Activated naive CD8-positive, alpha-beta T cell treated with anti-CD3 and anti-CD28 coated beads, Interleukin-2, amount 10 ng/mL, durations not matched to agents 7 days and 5 days (primary cell): ENCODE measurements around the gene GATA2. TPM values are rescaled to one million over a fixed set of nuclear protein-coding genes. Genes with fewer than 3 reads are reported as not detected.

Experiments used
- ATAC-seq: fragments of 150-1000 bp; cut with Tn5 transposase; one replicate; pipeline ENCODE4 v1.10.0; 2021; ENCODE audit warnings: low read depth, moderate library complexity
- POLR2A ChIA-PET: fragments of 350-600 bp; sonication (Branson Sonifier 250); formaldehyde crosslinking; loops from one replicate; lab custom pipeline; 2021; ENCODE audit warnings: antibody characterized with exemption; lab: Charles Lee
- DNase-seq: peaks from one replicate; pipeline ENCODE4 v3.0.0; 2021
- H3K27ac Mint-ChIP-seq: one replicate; pipeline ENCODE4 v1.8.0; 2022; ENCODE audit warnings: mild to moderate bottlenecking, mixed read lengths
- H3K27me3 Mint-ChIP-seq: one replicate; pipeline ENCODE4 v1.8.0; 2022; ENCODE audit warnings: mild to moderate bottlenecking, moderate library complexity, mixed read lengths
- H3K36me3 Mint-ChIP-seq: one replicate; pipeline ENCODE4 v1.8.0; 2021; ENCODE audit warnings: mild to moderate bottlenecking, mixed read lengths
- H3K4me1 Mint-ChIP-seq: one replicate; pipeline ENCODE4 v1.8.0; 2021; ENCODE audit warnings: mixed read lengths
- H3K4me3 Mint-ChIP-seq: one replicate; pipeline ENCODE4 v1.8.0; 2022; ENCODE audit warnings: mild to moderate bottlenecking, moderate library complexity, mixed read lengths
- H3K9me3 Mint-ChIP-seq: one replicate; pipeline ENCODE4 v1.8.0; 2021; ENCODE audit warnings: mixed read lengths
- total RNA-seq, 2 experiments: library from RNA; stranded (reverse); gene quantifications; one replicate each; pipeline ENCODE4 v1.2.3, GENCODE V29; 2021

The GATA2 gene
- total RNA-seq, 2 experiments from 2014 or later: not detected

DNA sequence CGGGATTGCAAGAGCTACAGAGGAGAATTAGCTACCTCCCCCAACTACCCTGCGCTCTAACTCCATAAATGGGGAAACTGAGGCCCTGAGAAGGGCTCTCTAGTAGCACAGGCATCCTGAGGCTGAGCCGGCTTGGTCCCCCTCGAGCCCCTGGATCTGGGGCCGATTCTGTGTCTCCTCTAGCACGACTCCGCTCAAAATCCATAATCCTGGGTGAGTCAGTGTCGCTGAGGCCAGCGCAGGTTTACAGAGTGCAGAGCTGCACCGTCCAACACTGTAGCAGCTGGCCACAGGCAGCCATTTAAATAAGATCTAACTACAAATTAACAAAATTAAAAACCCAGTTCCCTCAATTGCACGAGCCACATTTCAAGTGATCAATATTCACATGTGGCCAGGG, 10.8 kb downstream of the GATA2 start:
- Mint-ChIP-seq H3K4me3 (no peak overlapping the region), H3K36me3 (no peaks in the 10 kb centered on the region), H3K27ac (no peak overlapping the region), H3K27me3 (peaks cover 59% of the 10 kb centered on the region), H3K4me1 (peaks cover 8% of the 10 kb centered on the region), H3K9me3 (no peaks in the 10 kb centered on the region)
- ATAC-seq (no peak), DNase-seq (no peak)
- POLR2A ChIA-PET: interaction anchor here (1.4 kb wide), 1 partner anchor 34 kb away, joined by 10 read pairs; no protein-coding TSS in a partner anchor

DNA sequence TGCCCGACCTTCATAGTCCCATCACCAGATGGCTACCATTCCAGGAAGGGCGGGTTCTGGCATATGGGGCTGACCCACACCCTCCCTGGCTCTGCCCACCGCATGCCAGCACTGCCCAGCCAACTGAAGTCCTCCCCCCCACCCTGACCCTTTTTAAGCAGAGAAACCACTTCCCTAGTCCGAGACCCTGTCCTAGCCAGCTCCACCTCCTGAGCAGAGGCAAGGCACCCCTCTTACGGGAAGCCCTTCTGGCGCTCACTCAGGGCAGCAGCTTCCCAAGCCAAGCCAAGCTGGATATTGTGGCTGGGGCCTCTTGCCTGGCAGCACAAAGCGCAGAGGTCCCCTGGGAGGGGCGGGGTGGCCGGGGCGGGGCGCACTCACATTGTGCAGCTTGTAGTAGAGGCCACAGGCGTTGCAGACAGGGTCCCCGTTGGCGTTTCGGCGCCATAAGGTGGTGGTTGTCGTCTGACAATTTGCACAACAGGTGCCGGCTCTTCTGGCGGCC, 11.5 kb downstream of the GATA2 start:
- H3K27ac Mint-ChIP-seq: no peak overlapping the region
- no peaks in the 10 kb centered on the region for H3K36me3 Mint-ChIP-seq
- POLR2A ChIA-PET: no interaction called here
- peaks cover 52% of the 10 kb centered on the region for H3K27me3 Mint-ChIP-seq
- peaks cover 8% of the 10 kb centered on the region for H3K4me1 Mint-ChIP-seq
- no peak for ATAC-seq
- no peaks in the 10 kb centered on the region for H3K9me3 Mint-ChIP-seq
- no peak for DNase-seq
- no peak overlapping the region for H3K4me3 Mint-ChIP-seq

DNA sequence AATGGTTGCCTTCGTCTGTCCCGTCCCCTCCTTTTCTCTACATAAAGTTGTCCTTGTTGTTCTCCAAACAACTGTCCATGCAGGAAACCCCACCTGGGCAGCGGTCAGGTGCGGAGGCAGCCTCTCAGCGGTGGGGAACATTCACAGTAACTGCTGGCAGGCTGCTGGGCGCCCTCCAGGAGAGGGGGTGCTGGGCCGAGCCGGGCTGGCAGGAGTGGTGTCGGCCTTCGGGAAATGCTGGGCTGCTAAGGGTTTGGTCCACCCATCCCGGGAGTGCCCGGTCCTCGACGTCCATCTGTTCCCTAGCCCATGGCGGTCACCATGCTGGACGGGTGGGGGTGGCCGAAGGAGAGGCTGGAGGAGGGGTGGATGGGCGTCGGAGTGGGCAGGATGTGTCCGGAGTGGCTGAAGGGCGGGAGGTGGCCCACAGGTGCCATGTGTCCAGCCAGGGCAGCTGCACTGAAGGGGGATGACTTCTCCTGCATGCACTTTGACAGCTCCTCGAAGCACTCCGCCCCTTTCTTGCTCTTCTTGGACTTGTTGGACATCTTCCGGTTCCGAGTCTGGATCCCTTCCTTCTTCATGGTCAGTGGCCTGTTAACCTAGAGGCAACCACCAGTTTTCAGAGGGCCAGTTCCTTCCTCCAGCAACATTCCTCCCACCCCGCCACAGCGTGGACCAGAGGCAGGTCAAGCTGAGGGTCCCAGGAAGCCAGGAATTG, 12.1 kb downstream of the GATA2 start:
- ATAC-seq: no peak
- Mint-ChIP-seq H3K27ac (no peak overlapping the region), H3K4me3 (no peak overlapping the region), H3K9me3 (no peaks in the 10 kb centered on the region), H3K27me3 (peaks cover 46% of the 10 kb centered on the region), H3K36me3 (no peaks in the 10 kb centered on the region), H3K4me1 (peaks cover 8% of the 10 kb centered on the region)
- DNase-seq: no peak
- POLR2A ChIA-PET: no interaction called here

DNA sequence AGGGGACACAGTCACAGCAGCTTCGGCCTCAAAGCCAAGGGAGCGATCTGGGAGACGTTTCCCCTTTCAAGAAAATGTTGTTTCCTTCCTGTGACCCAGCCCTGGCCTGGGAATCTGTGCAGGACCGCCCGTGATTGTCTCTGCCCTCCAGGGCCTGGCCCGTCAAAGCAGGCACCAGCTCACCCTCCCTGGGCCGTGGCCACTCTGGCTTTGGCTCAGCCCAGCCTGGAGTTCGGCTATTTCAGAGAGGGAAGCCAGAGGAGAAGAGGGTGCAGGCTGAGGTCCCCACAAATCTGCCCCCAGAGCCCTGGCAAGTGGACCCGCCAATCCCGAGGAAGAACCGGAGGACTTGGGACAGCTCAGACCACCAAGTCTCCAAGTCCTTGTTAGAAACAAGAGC, 12.7 kb downstream of the GATA2 start:
- ATAC-seq: no peak
- Mint-ChIP-seq H3K9me3 (no peaks in the 10 kb centered on the region), H3K27ac (no peak overlapping the region), H3K36me3 (no peaks in the 10 kb centered on the region), H3K4me3 (no peak overlapping the region), H3K27me3 (peaks cover 40% of the 10 kb centered on the region), H3K4me1 (peaks cover 8% of the 10 kb centered on the region)
- POLR2A ChIA-PET: no interaction called here
- DNase-seq: no peak

DNA sequence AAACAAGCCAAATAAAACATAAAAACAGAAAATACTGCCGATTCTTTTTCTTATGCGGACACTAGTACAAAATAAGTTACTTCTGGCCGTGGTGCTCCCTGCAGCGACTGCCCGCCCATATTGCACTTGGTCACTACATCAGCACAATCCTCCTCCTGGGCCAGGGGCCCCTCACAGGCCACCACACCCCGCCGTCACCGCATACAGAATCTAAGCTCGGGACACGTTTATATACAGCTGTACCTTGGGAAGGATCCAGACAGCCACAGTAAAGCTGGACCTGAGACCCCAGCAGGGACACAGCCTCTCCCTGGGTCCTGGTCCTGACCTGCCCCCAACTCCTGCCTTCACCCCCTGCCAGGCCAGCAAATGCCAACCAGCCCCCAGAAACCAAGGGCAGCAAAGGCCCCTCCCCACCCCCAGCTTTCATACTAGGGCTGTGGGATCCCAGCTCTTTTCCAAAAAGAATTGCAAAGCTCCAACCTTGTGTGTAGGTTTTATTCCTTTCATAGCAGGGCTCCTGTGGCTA, 13.4 kb downstream of the GATA2 start:
- Mint-ChIP-seq H3K36me3 (no peaks in the 10 kb centered on the region), H3K4me3 (no peak overlapping the region), H3K27ac (no peak overlapping the region), H3K9me3 (no peaks in the 10 kb centered on the region), H3K27me3 (peaks cover 35% of the 10 kb centered on the region), H3K4me1 (peaks cover 6% of the 10 kb centered on the region)
- DNase-seq (no peak), ATAC-seq (no peak)
- POLR2A ChIA-PET: no interaction called here

DNA sequence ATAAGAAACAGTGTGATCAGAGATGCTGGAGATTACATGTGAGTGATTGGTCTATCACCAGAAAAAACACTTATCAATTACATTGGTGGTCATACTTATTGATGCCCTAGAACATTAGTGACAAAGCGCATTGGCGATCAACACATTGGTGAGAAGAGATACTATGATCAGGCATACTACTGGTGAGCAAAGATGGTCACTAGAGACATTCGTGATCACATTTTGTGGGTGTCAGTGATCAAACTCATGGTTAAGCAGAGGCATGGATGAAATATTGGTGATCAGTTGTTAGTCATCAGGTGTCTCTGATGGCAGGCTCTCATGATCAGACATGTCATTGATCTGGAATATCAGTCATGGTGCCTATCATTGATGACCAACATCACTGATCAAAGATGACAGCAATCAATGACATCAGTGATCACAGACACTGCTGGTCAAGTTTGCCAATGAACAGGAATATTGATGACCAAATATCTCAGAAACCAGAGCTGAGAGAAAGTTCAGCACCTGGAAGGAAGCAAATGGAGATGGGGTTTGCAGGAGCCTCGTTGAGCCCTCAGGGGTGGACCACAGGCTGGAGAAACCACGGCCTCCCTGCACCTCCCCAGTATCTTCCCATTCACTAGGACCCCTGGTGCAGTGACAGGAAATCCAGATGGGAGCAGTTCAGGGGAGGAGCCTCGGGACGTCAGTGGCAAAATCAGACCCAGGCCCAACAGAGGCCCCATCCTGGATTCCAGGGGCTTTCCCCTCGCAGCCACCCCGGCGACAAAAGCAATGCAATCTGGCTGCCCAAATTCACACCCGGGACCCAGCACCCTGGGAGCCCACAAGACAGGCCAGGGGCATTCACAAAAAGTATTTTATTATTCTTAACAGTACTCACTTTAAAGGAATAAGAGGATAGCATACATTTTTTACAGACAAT, 14.2 kb downstream of the GATA2 start:
- no peak overlapping the region for H3K4me3 Mint-ChIP-seq
- H3K4me1 Mint-ChIP-seq: peaks cover 6% of the 10 kb centered on the region
- POLR2A ChIA-PET: no interaction called here
- ATAC-seq (no peak), DNase-seq (no peak)
- H3K27ac Mint-ChIP-seq: no peak overlapping the region
- no peaks in the 10 kb centered on the region for H3K9me3 Mint-ChIP-seq
- no peaks in the 10 kb centered on the region for H3K36me3 Mint-ChIP-seq
- peaks cover 32% of the 10 kb centered on the region for H3K27me3 Mint-ChIP-seq

DNA sequence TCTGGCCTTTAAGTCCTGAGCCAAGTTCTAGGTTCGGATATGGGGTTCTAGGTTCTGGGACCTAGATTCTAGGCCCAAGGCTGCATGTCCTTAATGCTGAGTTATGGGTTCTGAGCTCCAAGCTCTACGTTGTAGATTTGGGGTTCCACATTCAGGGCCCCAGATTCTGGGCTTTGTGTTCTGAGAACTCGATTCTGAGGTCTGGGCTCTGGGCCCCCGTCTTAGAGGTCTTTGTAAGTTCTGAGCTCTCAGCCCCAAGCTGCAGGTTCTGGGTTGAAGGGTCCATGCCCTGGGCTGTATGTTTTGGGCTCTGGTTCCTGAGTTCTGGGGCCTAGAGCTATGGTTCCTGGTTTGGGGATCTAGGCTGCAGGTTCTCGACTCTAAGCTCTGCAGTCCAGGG, 16.3 kb downstream of the GATA2 start:
- Mint-ChIP-seq H3K9me3 (no peaks in the 10 kb centered on the region), H3K4me3 (no peak overlapping the region), H3K27me3 (peaks cover 21% of the 10 kb centered on the region), H3K27ac (no peak overlapping the region), H3K4me1 (no peaks in the 10 kb centered on the region), H3K36me3 (no peaks in the 10 kb centered on the region)
- no peak for ATAC-seq
- POLR2A ChIA-PET: no interaction called here
- no peak for DNase-seq

DNA sequence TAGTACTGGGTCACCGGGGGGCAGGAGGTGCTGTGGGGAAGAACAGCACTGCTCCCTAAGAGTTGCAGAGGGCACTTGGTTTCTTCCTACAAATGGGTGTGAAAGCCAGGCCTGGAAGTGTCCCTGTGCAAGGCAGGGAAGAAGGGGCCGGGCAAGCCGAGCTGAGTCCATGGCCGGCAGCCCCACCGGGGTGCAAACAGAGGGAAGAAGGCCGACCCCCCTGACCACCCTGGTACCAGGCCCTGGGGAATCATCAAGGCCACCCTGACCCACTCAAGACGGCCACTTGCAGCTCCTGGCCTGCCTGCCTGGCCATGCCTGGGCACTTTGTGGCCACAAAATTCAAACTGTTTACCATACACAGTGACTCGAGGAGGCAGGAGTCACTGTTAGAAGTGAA, 17.6 kb downstream of the GATA2 start:
- Mint-ChIP-seq H3K27me3 (peaks cover 21% of the 10 kb centered on the region), H3K4me1 (no peaks in the 10 kb centered on the region), H3K36me3 (no peaks in the 10 kb centered on the region), H3K4me3 (no peak overlapping the region), H3K27ac (no peak overlapping the region), H3K9me3 (no peaks in the 10 kb centered on the region)
- DNase-seq (no peak), ATAC-seq (no peak)
- POLR2A ChIA-PET: no interaction called here

DNA sequence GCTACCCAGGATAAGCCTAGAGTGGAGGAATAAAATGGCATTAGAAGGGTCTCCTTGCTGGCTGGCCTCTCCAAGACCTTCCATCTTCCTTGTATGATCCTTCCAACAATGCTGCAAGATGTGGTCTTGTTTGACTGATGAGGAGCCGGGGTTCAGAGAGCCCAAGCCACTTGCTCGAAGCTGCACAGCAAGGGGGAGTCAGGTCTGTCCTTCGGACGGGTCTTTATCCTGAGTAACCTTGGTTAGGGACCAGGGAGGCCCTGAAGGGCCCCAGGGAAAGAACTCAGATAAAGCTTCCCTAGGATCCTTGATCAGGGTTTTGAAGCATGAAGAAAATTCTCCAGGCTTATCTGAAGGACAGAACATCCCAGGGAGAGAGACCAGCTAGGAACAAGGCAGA, 19.3 kb downstream of the GATA2 start:
- Mint-ChIP-seq H3K4me3 (no peak overlapping the region), H3K36me3 (no peaks in the 10 kb centered on the region), H3K9me3 (no peaks in the 10 kb centered on the region), H3K27ac (no peak overlapping the region), H3K27me3 (peaks cover 21% of the 10 kb centered on the region), H3K4me1 (no peaks in the 10 kb centered on the region)
- DNase-seq (no peak), ATAC-seq (no peak)
- POLR2A ChIA-PET: no interaction called here

DNA sequence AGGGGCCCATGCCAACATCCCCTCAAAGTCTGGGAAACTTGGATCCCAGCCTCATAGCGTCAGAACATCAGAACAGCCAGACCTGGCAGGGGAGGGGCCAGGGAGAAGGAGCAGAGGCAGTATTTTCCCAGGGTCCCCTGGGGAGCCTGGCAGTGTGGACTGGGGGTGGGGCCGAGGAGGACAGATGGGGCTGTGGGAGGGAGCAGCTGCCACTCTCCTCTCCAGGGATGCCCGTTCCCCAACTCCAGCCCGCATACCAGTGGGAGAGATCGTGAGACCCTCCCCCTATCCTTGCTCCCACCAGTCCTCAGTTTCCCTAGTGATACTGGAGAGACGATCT, 19.9 kb downstream of the GATA2 start:
- Mint-ChIP-seq H3K27me3 (peaks cover 21% of the 10 kb centered on the region), H3K27ac (no peak overlapping the region), H3K36me3 (no peaks in the 10 kb centered on the region), H3K4me1 (no peaks in the 10 kb centered on the region), H3K4me3 (no peak overlapping the region), H3K9me3 (no peaks in the 10 kb centered on the region)
- no peak for DNase-seq
- ATAC-seq: no peak
- POLR2A ChIA-PET: no interaction called here

DNA sequence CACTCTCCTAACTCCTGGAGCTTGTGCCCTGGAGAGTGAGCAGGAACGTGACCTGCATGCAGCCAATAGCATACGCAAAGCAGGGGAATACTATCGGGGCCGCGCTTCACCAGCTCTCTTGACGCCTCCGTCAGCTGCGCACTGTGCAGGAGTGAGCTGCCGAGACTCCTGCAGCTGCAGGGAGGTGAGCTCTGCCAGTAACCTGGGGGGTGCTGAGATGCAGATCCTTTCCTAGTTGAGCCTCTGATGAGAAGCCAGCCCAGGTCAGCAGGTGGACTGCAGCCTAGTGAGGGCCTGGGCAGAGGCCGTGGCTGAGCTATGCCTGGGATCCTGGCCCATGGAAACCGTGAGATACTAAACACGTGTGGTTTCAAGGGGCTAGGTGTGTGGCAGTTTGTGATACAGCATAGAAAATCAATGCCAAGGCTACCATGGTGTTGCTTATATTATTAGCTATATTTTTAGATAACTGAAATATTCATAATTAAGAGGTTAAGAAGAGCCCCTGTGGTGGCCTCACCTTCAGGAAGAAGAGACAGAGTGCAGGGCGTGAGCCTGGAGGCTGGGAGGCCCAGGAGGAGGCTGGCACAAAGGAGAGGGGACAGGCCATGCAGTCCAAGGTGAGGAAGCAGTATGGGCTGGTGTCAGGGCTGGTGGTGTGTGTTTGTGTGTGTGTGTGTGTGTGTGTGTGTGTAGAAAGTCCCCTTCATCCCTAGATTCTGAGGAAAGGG, 20.4 kb downstream of the GATA2 start:
- H3K36me3 Mint-ChIP-seq: no peaks in the 10 kb centered on the region
- H3K27ac Mint-ChIP-seq: no peak overlapping the region
- ATAC-seq (no peak), DNase-seq (no peak)
- H3K4me3 Mint-ChIP-seq: no peak overlapping the region
- H3K4me1 Mint-ChIP-seq: no peaks in the 10 kb centered on the region
- peaks cover 17% of the 10 kb centered on the region for H3K27me3 Mint-ChIP-seq
- H3K9me3 Mint-ChIP-seq: no peaks in the 10 kb centered on the region
- POLR2A ChIA-PET: no interaction called here

DNA sequence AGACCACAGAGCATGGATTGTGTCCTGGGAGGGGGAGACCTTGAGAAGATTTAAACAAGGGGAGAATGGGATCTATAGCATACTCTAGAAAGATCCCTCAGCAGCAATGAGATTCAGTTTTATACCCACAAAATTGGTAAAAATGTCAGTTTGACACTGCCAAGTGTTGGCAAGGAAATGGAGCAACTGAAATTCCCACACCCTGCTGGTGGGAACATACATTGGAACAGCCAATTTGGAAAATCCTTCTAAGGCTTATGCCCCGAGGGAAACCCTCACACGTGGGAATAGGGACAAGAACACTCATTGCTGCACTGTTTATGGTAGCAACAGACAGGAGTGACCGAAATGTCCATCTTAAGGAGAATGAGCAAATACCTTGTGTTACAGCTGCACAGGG, 21.3 kb downstream of the GATA2 start:
- no peak overlapping the region for H3K27ac Mint-ChIP-seq
- H3K36me3 Mint-ChIP-seq: no peaks in the 10 kb centered on the region
- DNase-seq (no peak), ATAC-seq (no peak)
- H3K4me3 Mint-ChIP-seq: no peak overlapping the region
- no peaks in the 10 kb centered on the region for H3K9me3 Mint-ChIP-seq
- H3K4me1 Mint-ChIP-seq: peaks cover 7% of the 10 kb centered on the region
- POLR2A ChIA-PET: no interaction called here
- peaks cover 19% of the 10 kb centered on the region for H3K27me3 Mint-ChIP-seq

DNA sequence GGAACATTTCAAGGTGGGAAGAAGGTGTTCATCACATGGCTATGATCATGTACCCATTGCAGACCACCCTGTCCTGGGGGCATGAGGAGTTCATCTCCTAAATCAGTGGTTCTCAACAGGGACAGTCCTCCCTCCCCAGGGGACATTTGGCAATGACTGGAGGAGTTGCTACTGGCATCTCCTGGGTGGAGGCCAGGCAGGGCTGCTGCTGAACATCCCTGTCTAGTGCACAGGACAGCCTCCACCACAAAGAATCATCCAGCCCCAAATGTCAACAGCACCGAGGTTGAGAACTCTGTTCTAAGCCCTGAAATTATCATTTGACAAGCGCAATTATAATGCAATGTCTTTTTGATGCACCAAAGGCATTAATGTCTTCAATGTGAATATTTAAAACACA, 21.9 kb downstream of the GATA2 start:
- Mint-ChIP-seq H3K9me3 (no peaks in the 10 kb centered on the region), H3K36me3 (no peaks in the 10 kb centered on the region), H3K27ac (no peak overlapping the region), H3K4me1 (peaks cover 7% of the 10 kb centered on the region), H3K4me3 (no peak overlapping the region), H3K27me3 (peaks cover 21% of the 10 kb centered on the region)
- DNase-seq: no peak
- POLR2A ChIA-PET: no interaction called here
- ATAC-seq: no peak
